ACC112 (cell line): ENCODE data around the gene KLHL22.

Experiments
- H2AFZ ChIP-seq: fragments of 200-600 bp; sonication (generic); one replicate; pipeline ENCODE4 v1.6.0; 2017; ENCODE audit warnings: antibody characterized with exemption, low read length; ENCODE audit not compliant: unreplicated experiment
- H3K27ac ChIP-seq: fragments of 200-600 bp; sonication (generic); 2 replicates; pipeline ENCODE4 v1.5.1; 2014; ENCODE audit warnings: low read depth, mild to moderate bottlenecking, antibody characterized with exemption, low read length, moderate library complexity
- H3K27me3 ChIP-seq: fragments of 200-600 bp; sonication (generic); 2 replicates; pipeline ENCODE4 v1.6.1; 2014; ENCODE audit warnings: mild to moderate bottlenecking, antibody characterized with exemption, low read length, moderate library complexity, mixed read lengths; ENCODE audit not compliant: insufficient read depth
- H3K36me3 ChIP-seq: fragments of 200-600 bp; sonication (generic); 2 replicates; pipeline ENCODE4 v1.6.1; 2016; ENCODE audit warnings: mild to moderate bottlenecking, antibody characterized with exemption, low read length, moderate library complexity, mixed read lengths; ENCODE audit not compliant: insufficient read depth
- H3K4me1 ChIP-seq: fragments of 200-600 bp; sonication (generic); one replicate; pipeline ENCODE4 v1.6.1; 2016; ENCODE audit warnings: low read length, mixed read lengths; ENCODE audit not compliant: insufficient read depth, unreplicated experiment, control insufficient read depth
- H3K4me3 ChIP-seq: fragments of 200-600 bp; sonication (generic); 2 replicates; pipeline ENCODE4 v1.5.1; 2014; ENCODE audit warnings: mild to moderate bottlenecking, low read depth, low read length
- H3K79me2 ChIP-seq: fragments of 200-600 bp; sonication (generic); one replicate; pipeline ENCODE4 v1.6.0; 2016; ENCODE audit warnings: low read length; ENCODE audit not compliant: control insufficient read depth, unreplicated experiment, insufficient read depth

Gene KLHL22

DNA sequence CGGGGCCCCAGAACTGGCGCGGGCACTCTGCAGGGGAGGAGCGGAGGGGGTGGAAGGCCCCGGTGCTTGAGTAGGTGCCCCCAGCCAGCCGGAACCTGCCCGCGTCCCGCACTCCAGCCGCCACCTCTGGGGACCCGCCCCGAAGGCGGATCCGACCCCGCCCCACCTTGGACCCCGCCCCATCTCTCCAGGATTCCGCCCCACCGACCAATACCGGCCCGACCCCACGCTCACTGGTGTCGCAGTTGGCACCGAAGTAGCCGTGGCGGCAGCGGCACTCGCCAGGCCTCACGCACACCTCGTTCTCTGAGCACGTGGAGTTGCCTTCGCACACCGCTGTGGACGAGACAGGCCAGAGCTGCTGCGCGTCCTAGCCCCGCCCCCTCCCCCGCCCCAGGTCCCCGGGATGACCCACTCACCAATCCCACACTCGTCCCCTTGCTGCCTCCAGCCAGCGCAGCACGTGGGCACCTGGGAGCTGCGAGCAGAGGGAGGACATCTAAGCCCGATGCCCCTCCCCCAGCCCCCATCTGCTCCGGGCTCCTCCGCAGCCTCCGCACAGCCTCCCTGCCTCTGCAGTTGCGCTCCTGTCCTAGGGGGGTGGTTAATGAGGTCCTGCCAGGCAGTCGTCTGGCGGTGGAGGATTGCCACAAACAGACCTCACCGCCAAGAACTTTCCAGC lies 63.9 kb downstream of the KLHL22 start:
- H3K27me3 ChIP-seq = no peaks in the 10 kb centered on the region
- no peaks in the 10 kb centered on the region for H3K36me3 ChIP-seq
- peaks cover 35% of the 10 kb centered on the region for H3K79me2 ChIP-seq
- H3K27ac ChIP-seq = no peak overlapping the region
- peaks cover 10% of the 10 kb centered on the region for H3K4me1 ChIP-seq
- no peak overlapping the region for H3K4me3 ChIP-seq
- H2AFZ ChIP-seq = no peak overlapping the region

DNA sequence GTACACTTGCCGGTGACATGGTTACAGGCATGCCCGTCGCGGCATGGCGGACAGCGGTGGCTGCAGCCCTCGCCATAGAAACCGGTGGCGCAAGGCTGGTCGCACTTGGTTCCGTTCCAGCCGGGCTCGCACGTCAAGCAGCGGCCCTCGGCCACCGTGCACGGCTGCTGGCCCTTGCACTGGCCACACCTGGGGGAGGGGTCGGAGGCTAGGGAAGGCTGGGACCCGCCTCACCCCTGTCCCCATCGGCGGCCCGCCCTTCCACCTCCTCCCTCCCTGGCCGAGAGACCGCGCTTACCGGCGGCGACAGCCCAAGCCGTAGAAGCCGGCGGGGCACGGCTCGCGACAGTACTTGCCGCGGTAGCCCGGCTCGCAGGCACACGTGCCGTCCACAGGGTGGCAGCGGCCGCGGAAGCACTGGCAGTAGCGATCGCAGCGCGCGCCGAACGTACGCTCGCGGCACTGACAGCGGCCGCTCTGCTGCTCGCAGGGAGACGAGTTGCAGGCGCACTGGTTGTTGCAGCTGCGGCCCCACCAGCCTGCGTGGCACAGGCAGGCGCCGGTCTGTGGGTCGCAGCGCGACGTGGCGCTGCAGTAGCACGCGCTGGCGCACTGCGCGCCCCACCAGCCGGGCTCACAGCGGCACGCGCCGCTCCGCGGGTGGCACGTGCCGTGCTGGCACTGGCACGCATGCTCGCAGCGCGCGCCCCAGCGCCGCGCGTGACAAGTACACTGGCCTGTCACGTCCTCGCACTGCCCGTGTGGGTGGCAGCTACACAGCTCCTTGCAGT lies 64.7 kb downstream of the KLHL22 start:
- Histone ChIP-seq H3K27ac (no peak overlapping the region), H3K4me1 (peaks cover 10% of the 10 kb centered on the region), H3K4me3 (no peak overlapping the region), H3K27me3 (no peaks in the 10 kb centered on the region), H2AFZ (no peak overlapping the region), H3K79me2 (peaks cover 28% of the 10 kb centered on the region), H3K36me3 (no peaks in the 10 kb centered on the region)

DNA sequence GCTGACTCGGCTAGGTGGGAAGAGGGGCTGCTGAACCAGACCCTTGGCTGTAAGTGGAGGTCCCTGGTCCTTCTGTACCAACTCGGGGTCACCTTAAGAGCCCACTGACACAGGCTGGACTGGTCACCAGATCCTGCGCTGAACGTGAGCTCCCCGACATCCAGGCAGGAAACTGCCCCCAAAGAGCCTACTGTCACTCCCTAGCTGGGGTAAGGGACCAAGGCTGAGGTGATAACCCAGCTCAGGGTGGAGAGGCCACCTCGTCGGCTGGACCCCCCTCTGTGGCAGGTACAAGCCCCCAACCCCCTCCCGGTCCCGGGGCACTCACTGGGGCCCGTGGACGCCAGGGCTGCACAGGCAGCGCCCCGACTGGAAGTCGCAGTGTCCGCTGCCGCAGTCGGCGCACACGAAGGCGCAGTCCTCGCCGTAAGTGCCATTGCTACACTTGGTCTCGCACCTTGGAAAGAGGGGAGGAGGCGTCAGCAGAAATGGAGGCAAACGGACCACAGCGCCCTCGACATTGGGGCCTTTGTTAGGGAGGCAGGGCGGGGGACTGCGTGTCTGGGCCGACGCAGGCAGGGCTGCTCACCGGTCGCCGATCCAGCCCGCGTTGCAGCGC lies 65.4 kb downstream of the KLHL22 start:
- Histone ChIP-seq H2AFZ (no peak overlapping the region), H3K27ac (no peak overlapping the region), H3K27me3 (no peaks in the 10 kb centered on the region), H3K4me3 (no peak overlapping the region), H3K4me1 (peaks cover 3% of the 10 kb centered on the region), H3K79me2 (peaks cover 22% of the 10 kb centered on the region), H3K36me3 (no peaks in the 10 kb centered on the region)

DNA sequence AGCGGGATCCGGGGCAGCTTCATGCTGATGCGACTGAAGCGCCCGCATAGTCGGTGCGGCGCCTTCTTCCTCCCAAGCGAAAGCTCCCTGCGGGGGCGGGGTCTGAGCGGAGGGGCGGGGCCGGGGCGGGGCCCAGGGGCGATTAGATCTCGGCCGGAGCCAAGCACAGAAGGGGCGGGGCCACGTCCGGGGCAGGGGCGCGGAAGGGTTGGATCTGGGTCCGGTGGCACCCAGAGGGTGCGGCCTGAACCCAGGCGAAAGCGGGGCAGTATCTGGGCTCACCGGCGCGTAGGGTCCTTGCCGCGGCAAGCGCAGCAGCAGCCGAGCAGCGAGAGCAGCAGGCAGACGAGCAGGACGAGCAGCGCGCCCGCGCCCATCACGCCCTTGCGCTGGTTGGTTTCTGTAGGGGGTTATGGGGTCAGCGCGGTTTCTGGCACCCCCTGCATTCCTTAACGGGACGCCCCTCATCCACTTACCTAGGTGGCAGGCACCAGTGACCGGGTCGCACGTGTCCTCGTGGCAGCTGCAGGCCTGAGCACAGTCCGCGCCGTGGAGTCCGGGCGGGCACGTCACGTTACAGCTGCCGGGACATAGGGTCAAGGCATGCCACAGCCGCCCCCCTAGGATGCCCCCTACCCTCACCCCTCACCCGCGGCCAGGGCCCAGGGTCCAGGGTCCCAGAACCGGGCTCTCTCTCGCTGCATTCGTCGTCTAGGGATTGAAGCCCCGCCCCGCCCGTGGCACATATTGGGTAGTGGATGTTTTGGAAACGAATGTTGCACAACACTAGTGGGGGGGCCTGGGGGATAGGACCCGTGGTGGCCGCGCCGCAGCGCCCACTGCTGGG lies 66.1 kb downstream of the KLHL22 start:
- H3K27me3 ChIP-seq = no peaks in the 10 kb centered on the region
- no peak overlapping the region for H3K27ac ChIP-seq
- no peaks in the 10 kb centered on the region for H3K36me3 ChIP-seq
- no peak overlapping the region for H3K4me3 ChIP-seq
- H3K4me1 ChIP-seq = no peaks in the 10 kb centered on the region
- H2AFZ ChIP-seq = no peak overlapping the region
- peaks cover 15% of the 10 kb centered on the region for H3K79me2 ChIP-seq

DNA sequence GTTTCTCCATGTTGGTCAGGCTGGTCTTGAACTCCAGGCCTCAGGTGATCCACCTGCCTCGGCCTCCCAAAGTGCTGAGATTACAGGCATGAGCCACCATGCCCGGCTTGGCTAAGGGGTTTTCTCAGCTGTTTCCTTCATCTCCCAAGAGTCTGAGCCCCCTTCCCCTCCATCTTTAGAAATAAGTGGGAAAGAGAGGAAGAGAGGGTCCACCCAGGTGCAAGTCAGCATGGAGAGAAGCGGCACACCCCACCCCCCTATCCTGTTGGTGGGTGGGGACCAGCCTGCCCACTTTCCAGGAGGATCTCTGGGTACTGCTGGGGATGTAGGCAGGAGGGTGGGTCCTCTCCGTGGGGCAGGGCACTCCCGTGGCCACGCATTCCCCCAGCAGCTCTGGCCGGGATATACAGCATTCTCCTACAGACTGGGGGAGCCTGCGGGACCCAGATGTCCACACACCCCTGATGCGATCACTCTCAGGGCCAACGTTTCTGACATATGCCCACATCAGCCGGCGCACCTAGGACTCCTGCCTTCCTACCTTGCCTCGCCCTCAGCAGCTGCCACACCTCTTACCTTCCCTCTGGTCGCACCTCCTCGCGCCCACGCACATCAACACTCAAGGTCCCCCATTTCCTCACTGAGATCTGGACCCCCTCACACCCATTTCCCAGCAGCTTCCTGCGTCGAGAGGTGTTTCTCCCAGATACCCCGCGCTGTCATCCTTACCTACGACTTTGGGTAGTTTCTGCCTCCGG lies 66.9 kb downstream of the KLHL22 start:
- no peak overlapping the region for H3K4me3 ChIP-seq
- no peaks in the 10 kb centered on the region for H3K4me1 ChIP-seq
- H3K27me3 ChIP-seq = no peaks in the 10 kb centered on the region
- peaks cover 10% of the 10 kb centered on the region for H3K79me2 ChIP-seq
- H3K27ac ChIP-seq = no peak overlapping the region
- H2AFZ ChIP-seq = no peak overlapping the region
- H3K36me3 ChIP-seq = no peaks in the 10 kb centered on the region

DNA sequence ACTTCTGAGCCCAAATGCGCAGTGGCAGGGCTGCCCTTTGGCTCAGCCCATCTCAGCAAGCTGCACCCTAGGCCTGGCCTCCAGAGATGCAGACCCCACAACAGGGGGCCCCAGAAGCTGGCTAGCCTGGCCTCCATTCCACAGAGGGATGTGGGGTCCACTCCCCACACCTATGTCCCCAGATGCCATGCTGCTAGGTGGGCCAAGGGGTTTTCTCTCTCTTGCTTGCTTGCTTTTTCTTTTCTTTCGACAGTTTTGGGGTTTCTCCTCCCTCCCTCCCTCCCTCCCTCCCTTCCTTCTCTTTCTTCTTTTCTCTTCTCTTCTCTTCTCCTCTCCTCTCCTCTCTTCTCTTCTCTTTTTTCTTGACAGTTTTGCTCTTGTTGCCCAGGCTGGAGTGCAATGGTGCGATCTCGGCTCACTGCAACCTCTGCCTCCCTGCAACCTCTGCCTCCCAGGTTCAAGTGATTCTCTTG lies 67.6 kb downstream of the KLHL22 start:
- Histone ChIP-seq H3K27me3 (no peaks in the 10 kb centered on the region), H3K27ac (no peak overlapping the region), H3K4me1 (no peaks in the 10 kb centered on the region), H3K4me3 (no peak overlapping the region), H3K79me2 (peaks cover 5% of the 10 kb centered on the region), H3K36me3 (no peaks in the 10 kb centered on the region), H2AFZ (no peak overlapping the region)

DNA sequence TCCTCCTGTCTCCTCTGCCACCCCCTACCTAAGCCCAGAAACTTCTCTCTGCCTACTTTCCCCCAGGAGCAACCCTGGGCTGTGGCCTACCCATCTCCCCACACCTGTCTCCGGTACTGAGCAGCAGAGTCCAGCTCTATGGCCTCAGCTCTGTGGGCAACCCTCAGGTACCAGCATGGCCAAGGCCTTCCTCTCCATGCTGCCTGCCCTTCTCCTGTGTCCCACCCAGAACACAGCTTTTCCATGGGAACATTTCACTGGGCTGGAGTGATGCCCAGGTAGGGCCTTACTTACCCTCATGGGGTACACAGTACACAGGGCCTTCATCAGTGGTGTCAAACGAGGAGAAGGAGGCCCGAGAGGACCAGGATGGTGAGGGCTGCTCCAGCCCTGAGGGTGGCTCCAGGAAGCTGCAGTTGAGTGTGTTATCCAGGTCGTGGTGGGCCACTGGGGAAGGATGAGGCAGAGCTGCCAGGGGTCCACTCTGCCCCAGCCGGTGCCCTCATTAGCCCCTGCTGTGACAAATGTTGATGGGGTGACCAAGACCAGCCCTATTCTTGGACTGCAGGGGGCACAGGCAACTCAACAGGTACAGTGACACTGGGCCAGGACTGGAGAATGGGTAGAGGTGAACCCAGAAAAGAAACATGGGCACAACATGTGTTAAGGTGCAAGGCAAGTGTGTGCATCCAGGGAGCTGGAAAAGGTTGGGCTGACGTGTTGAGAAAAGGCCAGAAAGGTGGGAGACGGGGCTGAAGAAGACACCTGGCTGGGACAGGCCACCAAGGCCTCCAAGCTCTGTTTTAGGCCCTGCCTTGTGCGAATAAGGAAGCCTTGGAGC lies 68.3 kb downstream of the KLHL22 start:
- H2AFZ ChIP-seq = no peak overlapping the region
- H3K79me2 ChIP-seq = peaks cover 3% of the 10 kb centered on the region
- H3K4me1 ChIP-seq = no peaks in the 10 kb centered on the region
- H3K4me3 ChIP-seq = no peak overlapping the region
- no peaks in the 10 kb centered on the region for H3K36me3 ChIP-seq
- no peaks in the 10 kb centered on the region for H3K27me3 ChIP-seq
- no peak overlapping the region for H3K27ac ChIP-seq

DNA sequence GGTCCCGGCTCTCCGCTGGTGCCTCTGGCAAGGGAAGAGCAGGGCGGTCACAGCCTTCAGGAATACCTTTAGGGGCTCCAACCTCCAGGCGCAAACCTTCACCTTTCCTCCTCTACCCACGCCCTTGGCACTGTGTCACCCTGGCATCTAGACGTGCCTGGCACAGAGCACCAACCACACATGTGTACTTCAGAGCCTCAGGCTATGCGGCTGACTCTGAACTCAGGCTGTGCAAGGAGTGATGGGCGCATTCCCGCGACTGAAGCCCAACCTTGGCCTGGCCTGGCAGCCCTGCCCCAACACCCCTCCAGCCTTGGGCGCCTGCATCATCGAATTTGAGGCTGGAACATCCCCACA lies 69.4 kb downstream of the KLHL22 start:
- no peak overlapping the region for H3K4me3 ChIP-seq
- H3K36me3 ChIP-seq = no peaks in the 10 kb centered on the region
- no peaks in the 10 kb centered on the region for H3K79me2 ChIP-seq
- no peak overlapping the region for H2AFZ ChIP-seq
- H3K27me3 ChIP-seq = no peaks in the 10 kb centered on the region
- no peaks in the 10 kb centered on the region for H3K4me1 ChIP-seq
- no peak overlapping the region for H3K27ac ChIP-seq

DNA sequence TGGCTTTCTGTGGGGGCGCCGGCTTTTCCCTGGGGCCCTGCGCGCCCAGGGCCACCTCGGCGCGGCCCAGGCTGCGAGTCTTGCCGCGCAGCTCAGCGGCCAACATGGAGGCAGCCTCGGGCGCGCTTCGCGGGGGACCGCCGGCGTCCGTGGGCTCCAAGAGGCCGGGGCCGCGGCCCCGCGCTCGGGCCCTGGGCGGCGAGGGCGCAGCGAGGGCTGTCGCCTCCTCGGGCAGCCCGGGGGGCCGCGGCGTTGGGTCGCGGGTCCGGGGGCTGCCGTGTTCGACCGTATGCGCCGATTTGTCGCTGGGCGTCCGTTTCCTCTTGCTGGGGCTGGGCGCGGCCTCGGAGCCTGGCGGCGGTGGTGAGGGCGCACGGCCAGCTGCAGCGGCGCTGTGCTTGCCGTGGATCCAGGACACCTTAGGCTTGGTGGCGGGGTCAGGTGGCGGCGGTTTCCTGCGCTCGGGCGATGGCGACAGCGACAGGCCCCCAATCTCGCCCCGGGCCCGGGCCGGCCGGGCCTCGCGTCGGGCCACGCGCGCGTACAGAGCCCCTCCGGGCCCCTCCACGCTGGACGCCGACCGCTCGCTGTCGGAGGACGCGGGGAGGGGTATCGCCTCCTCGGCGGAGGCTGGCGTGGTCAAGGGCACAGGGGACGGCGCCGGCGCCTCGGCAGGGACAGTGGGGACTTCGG lies 69.9 kb downstream of the KLHL22 start:
- no peaks in the 10 kb centered on the region for H3K36me3 ChIP-seq
- H3K4me1 ChIP-seq = no peaks in the 10 kb centered on the region
- no peaks in the 10 kb centered on the region for H3K79me2 ChIP-seq
- no peak overlapping the region for H3K4me3 ChIP-seq
- H3K27ac ChIP-seq = no peak overlapping the region
- no peaks in the 10 kb centered on the region for H3K27me3 ChIP-seq
- no peak overlapping the region for H2AFZ ChIP-seq
